GM12875 (cell line): ENCODE data around the gene ELL2.

ENCODE experiments used
- H3K4me3 ChIP-seq: one replicate; pipeline ENCODE4 v1.5.1; 2011; ENCODE audit warnings: low read depth, low read length, control low read depth
- CTCF ChIP-seq: IDR thresholded peaks from 2 replicates; pipeline ENCODE4 v1.5.1; 2011; ENCODE audit warnings: low read depth, mild to moderate bottlenecking, control low read depth, inconsistent platforms, low read length, moderate library complexity, borderline replicate concordance; ENCODE audit not compliant: insufficient read depth

Gene ELL2

GRCh38 chr5:95984287-95984938 is 22.8 kb upstream of the ELL2 start:
- no peak for TF ChIP-seq CTCF
- H3K4me3 ChIP-seq = no peak overlapping the region

- no peak for TF ChIP-seq CTCF
- no peak overlapping the region for H3K4me3 ChIP-seq
Measured at GRCh38 chr5:95983509-95983908, 21.9 kb upstream of the ELL2 start.

GRCh38 chr5:95983080-95983479 is 21.4 kb upstream of the ELL2 start:
- H3K4me3 ChIP-seq = no peak overlapping the region
- TF ChIP-seq CTCF = no peak

GRCh38 chr5:95976606-95977005 is 15.0 kb upstream of the ELL2 start:
- H3K4me3 ChIP-seq = no peak overlapping the region
- TF ChIP-seq CTCF = no peak

GRCh38 chr5:95975703-95976102 is 14.1 kb upstream of the ELL2 start:
- H3K4me3 ChIP-seq = no peak overlapping the region
- TF ChIP-seq CTCF = no peak

- TF ChIP-seq CTCF = no peak
Measured at GRCh38 chr5:95973793-95974325, 12.2 kb upstream of the ELL2 start.

GRCh38 chr5:95972196-95972595 is 10.5 kb upstream of the ELL2 start:
- no peak overlapping the region for H3K4me3 ChIP-seq
- TF ChIP-seq CTCF = no peak

More at GRCh38 chr5:95973793-95974325, 12.2 kb upstream of the ELL2 start:
- no peak overlapping the region for H3K4me3 ChIP-seq
